Hepatocyte (in vitro differentiated cells): Measurements from ENCODE around the gene C10orf95. TPM values are rescaled to one million over a fixed set of nuclear protein-coding genes. Genes with fewer than 3 reads are reported as not detected.

Source experiments
- DNase-seq: peaks from one replicate; pipeline ENCODE4 v3.0.0-alpha.2; 2016; ENCODE audit warnings: low spot score
- H2AFZ ChIP-seq: fragments of 200-600 bp; sonication (generic); 2 replicates; pipeline ENCODE4 v1.6.0; 2016; ENCODE audit warnings: antibody characterized with exemption, mild to moderate bottlenecking
- H3K27ac ChIP-seq: fragments of 200-600 bp; sonication (generic); 2 replicates; pipeline ENCODE4 v1.5.1; 2016; ENCODE audit warnings: mild to moderate bottlenecking
- H3K27me3 ChIP-seq: fragments of 200-600 bp; sonication (generic); 2 replicates; pipeline ENCODE4 v1.6.1; 2016
- H3K36me3 ChIP-seq: fragments of 200-600 bp; sonication (generic); replicated peaks from 2 replicates; pipeline ENCODE4 v1.5.1; 2016; ENCODE audit warnings: low read depth; ENCODE audit not compliant: insufficient read depth
- H3K4me1 ChIP-seq: fragments of 200-600 bp; sonication (generic); 2 replicates; pipeline ENCODE4 v1.5.1; 2016; ENCODE audit warnings: mild to moderate bottlenecking, moderate library complexity; ENCODE audit not compliant: insufficient read depth
- H3K4me2 ChIP-seq: fragments of 200-600 bp; sonication (generic); 2 replicates; pipeline ENCODE4 v1.6.0; 2016
- H3K4me3 ChIP-seq: fragments of 200-600 bp; sonication (generic); 2 replicates; pipeline ENCODE4 v1.5.1; 2016; ENCODE audit warnings: mild to moderate bottlenecking
- H3K79me2 ChIP-seq: fragments of 200-600 bp; sonication (generic); 2 replicates; pipeline ENCODE4 v1.6.0; 2017; ENCODE audit warnings: mild to moderate bottlenecking
- H3K9me2 ChIP-seq: fragments of 200-600 bp; sonication (generic); replicated peaks from 2 replicates; pipeline ENCODE4 v1.6.0; 2017; ENCODE audit warnings: mild to moderate bottlenecking; ENCODE audit not compliant: insufficient read depth
- H3K9me3 ChIP-seq: fragments of 200-600 bp; sonication (generic); 2 replicates; pipeline ENCODE4 v1.5.1; 2016; ENCODE audit warnings: low read depth, mild to moderate bottlenecking
- H4K20me1 ChIP-seq: fragments of 200-600 bp; sonication (generic); 2 replicates; pipeline ENCODE4 v1.6.0; 2016; ENCODE audit warnings: mild to moderate bottlenecking; ENCODE audit not compliant: insufficient read depth, poor library complexity, severe bottlenecking
- CTCF ChIP-seq: fragments of 200-600 bp; sonication (generic); IDR thresholded peaks from 2 replicates; pipeline ENCODE4 v1.5.1; 2016; ENCODE audit warnings: antibody characterized with exemption, mild to moderate bottlenecking; ENCODE audit not compliant: poor library complexity
- EZH2 ChIP-seq: fragments of 200-600 bp; sonication (generic); IDR thresholded peaks from 2 replicates; pipeline ENCODE4 v1.6.1; 2016; ENCODE audit warnings: antibody characterized with exemption, mild to moderate bottlenecking, borderline replicate concordance
- EZH2phosphoT487 ChIP-seq: fragments of 200-600 bp; sonication (generic); IDR thresholded peaks from one replicate; pipeline ENCODE4 v1.6.1; 2018; ENCODE audit warnings: antibody characterized with exemption, mild to moderate bottlenecking, low read depth, moderate library complexity; ENCODE audit not compliant: unreplicated experiment, severe bottlenecking
- WGBS: methylation state at CpG from one replicate; pipeline ENCODE4 v1.1.6; 2016; ENCODE audit warnings: low lambda C conversion rate; ENCODE audit errors: missing lambda C conversion rate; 5-methylcytosine and 5-hydroxymethylcytosine counted together
- polyA plus RNA-seq: library from polyadenylated mRNA; unstranded; fragments of >200 nt; fragmentation: Nextera tagmentation; extraction: Ambion mirVana; gene quantifications from 2 replicates; pipeline ENCODE4 v1.2.1, GENCODE V29; 2016
- total RNA-seq: library from RNA; depleted of rRNA; stranded (reverse); fragments of >200 nt; gene quantifications from 2 replicates; pipeline ENCODE4 v1.2.3, GENCODE V29; 2014

The C10orf95 gene
- total and polyA plus RNA-seq, 2 experiments from 2014 or later, result 5.2 to 7.7 TPM

GRCh38 chr10:102401735-102402511 is 49.4 kb downstream of the C10orf95 start:
- Histone ChIP-seq H3K79me2 (no peaks in the 10 kb centered on the region), H3K9me3 (no peaks in the 10 kb centered on the region), H2AFZ (no peak overlapping the region), H3K4me3 (no peak overlapping the region), H3K36me3 (no peaks in the 10 kb centered on the region), H3K9me2 (no peaks in the 10 kb centered on the region), H3K4me1 (peaks cover 8% of the 10 kb centered on the region), H3K27ac (no peak overlapping the region), H3K4me2 (no peak overlapping the region), H4K20me1 (no peaks in the 10 kb centered on the region), H3K27me3 (no peaks in the 10 kb centered on the region)
- peak; percentile 70 for DNase-seq
- no peak for TF ChIP-seq CTCF
- no peak for TF ChIP-seq EZH2phosphoT487
- WGBS, result 72% methylated on average over 15 of the region's 18 CpGs

- DNase-seq, result no peak
- no peak for TF ChIP-seq EZH2phosphoT487
- no peak overlapping the region for H2AFZ ChIP-seq
- H3K27me3 ChIP-seq, result no peaks in the 10 kb centered on the region
- H3K4me3 ChIP-seq, result no peak overlapping the region
- H3K4me1 ChIP-seq, result peaks cover 11% of the 10 kb centered on the region
- H3K9me3 ChIP-seq, result no peaks in the 10 kb centered on the region
- 87% methylated on average over 8 of the region's 8 CpGs for WGBS
- H3K79me2 ChIP-seq, result peaks cover 6% of the 10 kb centered on the region
- no peak overlapping the region for H3K4me2 ChIP-seq
- H3K9me2 ChIP-seq, result no peaks in the 10 kb centered on the region
- no peaks in the 10 kb centered on the region for H4K20me1 ChIP-seq
- H3K27ac ChIP-seq, result no peak overlapping the region
- H3K36me3 ChIP-seq, result no peaks in the 10 kb centered on the region
Observed at GRCh38 chr10:102401342-102401654, 50.0 kb downstream of the C10orf95 start.

GRCh38 chr10:102400598-102401341 is 50.6 kb downstream of the C10orf95 start:
- H3K36me3 ChIP-seq, result no peaks in the 10 kb centered on the region
- no peaks in the 10 kb centered on the region for H3K27me3 ChIP-seq
- no peak overlapping the region for H3K4me2 ChIP-seq
- 96% methylated on average over 20 of the region's 22 CpGs for WGBS
- no peak for DNase-seq
- peaks cover 11% of the 10 kb centered on the region for H3K79me2 ChIP-seq
- H3K27ac ChIP-seq, result no peak overlapping the region
- H3K4me1 ChIP-seq, result peaks cover 16% of the 10 kb centered on the region
- H2AFZ ChIP-seq, result no peak overlapping the region
- no peak overlapping the region for H3K4me3 ChIP-seq
- H4K20me1 ChIP-seq, result no peaks in the 10 kb centered on the region
- TF ChIP-seq EZH2phosphoT487, result no peak
- TF ChIP-seq EZH2, result no peak
- no peak for TF ChIP-seq CTCF
- no peaks in the 10 kb centered on the region for H3K9me2 ChIP-seq
- no peaks in the 10 kb centered on the region for H3K9me3 ChIP-seq

- H3K9me2 ChIP-seq, result no peaks in the 10 kb centered on the region
- no peak overlapping the region for H2AFZ ChIP-seq
- H3K27ac ChIP-seq, result peak overlapping the region; percentile 57
- no peak for DNase-seq
- H3K9me3 ChIP-seq, result no peaks in the 10 kb centered on the region
- H3K36me3 ChIP-seq, result no peaks in the 10 kb centered on the region
- H3K27me3 ChIP-seq, result no peaks in the 10 kb centered on the region
- peaks cover 16% of the 10 kb centered on the region for H3K4me1 ChIP-seq
- peak overlapping the region; percentile 97 for H3K4me2 ChIP-seq
- peaks cover 11% of the 10 kb centered on the region for H3K79me2 ChIP-seq
- H3K4me3 ChIP-seq, result no peak overlapping the region
- TF ChIP-seq EZH2, result no peak
- TF ChIP-seq CTCF, result no peak
- TF ChIP-seq EZH2phosphoT487, result no peak
- WGBS, result 98% methylated on average over 17 of the region's 17 CpGs
- no peaks in the 10 kb centered on the region for H4K20me1 ChIP-seq
Observed at GRCh38 chr10:102400076-102400475, 51.3 kb downstream of the C10orf95 start.
